HepG2 (cell line): ENCODE measurements around the gene FNDC3B. TPM values are rescaled to one million over a fixed set of nuclear protein-coding genes. Genes with fewer than 3 reads are reported as not detected.

Experiments used
- KLF11 ChIP-seq: IDR thresholded peaks from 2 replicates; pipeline ENCODE4 v1.6.1; 2016; ENCODE audit warnings: missing compliant biosample characterization
- MAF1 ChIP-seq: sonication (generic); formaldehyde crosslinking; IDR thresholded peaks from 2 replicates; pipeline ENCODE4 v1.5.0; 2020; ENCODE audit warnings: missing genetic modification reagents, borderline replicate concordance
- MIER2 ChIP-seq: IDR thresholded peaks from 2 replicates; pipeline ENCODE4 v1.6.1; 2016; ENCODE audit warnings: missing biosample characterization, missing genetic modification reagents
- MTA1 ChIP-seq: sonication (generic); formaldehyde crosslinking; IDR thresholded peaks from 2 replicates; pipeline ENCODE4 v1.4.0; 2020; ENCODE audit warnings: missing genetic modification reagents, mild to moderate bottlenecking, borderline replicate concordance
- NBN ChIP-seq: fragments of 450-650 bp; conservative IDR thresholded peaks from 2 replicates; pipeline ENCODE4 v1.6.1; 2017
- NCOA2 ChIP-seq: sonication (generic); formaldehyde crosslinking; IDR thresholded peaks from 2 replicates; pipeline ENCODE4 v1.8.0; 2022; ENCODE audit warnings: inconsistent platforms
- RAD21 ChIP-seq: fragments of 450-650 bp; formaldehyde crosslinking; IDR thresholded peaks from 2 replicates; pipeline ENCODE4 v1.5.0; 2020; ENCODE audit warnings: mild to moderate bottlenecking
- RFXANK ChIP-seq: IDR thresholded peaks from 2 replicates; pipeline ENCODE4 v1.6.1; 2016
- RXRA ChIP-seq: sonication (generic); formaldehyde crosslinking; IDR thresholded peaks from 2 replicates; pipeline ENCODE4 v1.5.1; 2020; ENCODE audit warnings: missing genetic modification reagents
- SRY ChIP-seq: sonication (generic); formaldehyde crosslinking; IDR thresholded peaks from 2 replicates; pipeline ENCODE4 v1.8.0; 2022; ENCODE audit warnings: mild to moderate bottlenecking, missing genetic modification reagents
- ZNF143 ChIP-seq: sonication (generic); formaldehyde crosslinking; IDR thresholded peaks from 2 replicates; pipeline ENCODE4 v1.4.0; 2020; ENCODE audit warnings: missing genetic modification reagents
- polyA plus RNA-seq, 8 experiments: library from polyadenylated mRNA; depleted of rRNA in 3 of 8; stranded (reverse) in 7 of 8; unstranded in 1 of 8; fragments of >200 nt; fragmentation: Illumina TruSeq in 4 of 8; extraction: Trizol in 4 of 8; gene quantifications; 2 replicates each; pipeline versions ENCODE4 v1.2.1 to v1.2.3, GENCODE V29; 2011 to 2016; ENCODE audit warnings: low read depth in 4 of 8, missing spikeins in 1 of 8, mixed read lengths in 1 of 8; ENCODE audit not compliant: insufficient read depth in 1 of 8
- total RNA-seq, 5 experiments: library from RNA; depleted of rRNA; stranded (reverse); fragments of >200 nt; fragmentation: Illumina TruSeq; extraction: Trizol; gene quantifications; 2 replicates each; pipeline ENCODE4 v1.2.3, GENCODE V29; 2016; ENCODE audit warnings: low read depth in 1 of 5
- TF ChIP-seq, protein P1 (sequence below): sonication (generic); formaldehyde crosslinking; IDR thresholded peaks from 2 replicates; pipeline ENCODE4 v1.4.0; 2020; ENCODE audit warnings: mild to moderate bottlenecking, missing genetic modification reagents
- TF ChIP-seq, protein P2 (sequence below): sonication (generic); formaldehyde crosslinking; IDR thresholded peaks from 2 replicates; pipeline ENCODE4 v1.4.0; 2020; ENCODE audit warnings: mild to moderate bottlenecking, missing genetic modification reagents, borderline replicate concordance
- TF ChIP-seq, protein P3 (sequence below): sonication (generic); formaldehyde crosslinking; IDR thresholded peaks from 2 replicates; pipeline ENCODE4 v1.4.0; 2020; ENCODE audit warnings: low read depth, mild to moderate bottlenecking, missing genetic modification reagents
- TF ChIP-seq, protein P4 (sequence below): IDR thresholded peaks from 2 replicates; pipeline ENCODE4 v1.6.1; 2016
- TF ChIP-seq, protein P5 (sequence below), 2 experiments: sonication (generic) in 1 of 2; formaldehyde crosslinking in 1 of 2; IDR thresholded peaks; 2 replicates each; pipeline versions ENCODE4 v1.4.0 to v1.6.1; 2018 to 2020; ENCODE audit warnings: missing genetic modification reagents in 2 of 2, borderline replicate concordance in 1 of 2, low read depth in 1 of 2, mild to moderate bottlenecking in 1 of 2, missing biosample characterization in 1 of 2
- TF ChIP-seq, protein P6 (sequence below): sonication (generic); formaldehyde crosslinking; IDR thresholded peaks from 2 replicates; pipeline ENCODE4 v1.8.0; 2022; ENCODE audit warnings: mild to moderate bottlenecking, missing genetic modification reagents

FNDC3B gene
- total and polyA plus RNA-seq, 2 of the 13 experiments (the other 11 are each of a cell fraction or from before 2014, with no cell fraction given) = 74.8 to 103 TPM

DNA sequence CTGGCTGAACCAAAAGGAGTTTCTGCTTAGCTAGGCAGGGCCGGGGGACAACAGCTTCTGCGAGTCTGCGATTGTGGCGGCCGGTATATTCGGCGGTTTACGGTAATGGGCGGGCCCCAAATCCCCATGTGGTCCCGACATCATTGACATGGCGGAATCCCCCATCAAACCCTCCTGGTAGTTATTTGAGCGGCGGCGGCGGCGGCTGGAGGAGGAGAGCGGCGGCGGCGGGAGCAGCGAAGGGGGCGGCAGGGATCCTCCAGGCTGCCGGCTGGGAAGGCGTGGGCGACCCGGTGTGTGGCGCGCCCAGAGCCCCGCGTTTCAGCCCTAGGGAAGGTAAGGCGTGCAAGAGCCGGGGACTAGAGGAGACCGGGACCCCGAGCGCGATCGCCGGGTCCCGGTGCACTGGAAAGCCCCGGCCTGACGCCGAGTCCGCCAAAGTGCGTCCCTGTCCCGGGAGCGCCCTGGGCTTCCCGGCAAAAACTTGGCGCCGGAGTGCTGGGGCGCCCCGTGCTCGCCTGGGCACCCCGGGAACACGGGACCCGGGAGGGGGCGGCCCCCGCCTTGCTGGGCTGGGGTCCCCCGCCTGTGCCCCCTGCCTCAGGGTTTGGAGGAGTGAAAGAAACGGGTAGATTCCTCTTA is at the start of gene FNDC3B (continued):
- TF ChIP-seq, protein P1, sequence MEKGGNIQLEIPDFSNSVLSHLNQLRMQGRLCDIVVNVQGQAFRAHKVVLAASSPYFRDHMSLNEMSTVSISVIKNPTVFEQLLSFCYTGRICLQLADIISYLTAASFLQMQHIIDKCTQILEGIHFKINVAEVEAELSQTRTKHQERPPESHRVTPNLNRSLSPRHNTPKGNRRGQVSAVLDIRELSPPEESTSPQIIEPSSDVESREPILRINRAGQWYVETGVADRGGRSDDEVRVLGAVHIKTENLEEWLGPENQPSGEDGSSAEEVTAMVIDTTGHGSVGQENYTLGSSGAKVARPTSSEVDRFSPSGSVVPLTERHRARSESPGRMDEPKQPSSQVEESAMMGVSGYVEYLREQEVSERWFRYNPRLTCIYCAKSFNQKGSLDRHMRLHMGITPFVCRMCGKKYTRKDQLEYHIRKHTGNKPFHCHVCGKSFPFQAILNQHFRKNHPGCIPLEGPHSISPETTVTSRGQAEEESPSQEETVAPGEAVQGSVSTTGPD = no peak
- no peak for TF ChIP-seq MIER2 (CRISPR knock-in tag)
- peak; percentile 91 for TF ChIP-seq KLF11 (CRISPR knock-in tag)
- no peak for TF ChIP-seq NBN
- TF ChIP-seq, protein P2, sequence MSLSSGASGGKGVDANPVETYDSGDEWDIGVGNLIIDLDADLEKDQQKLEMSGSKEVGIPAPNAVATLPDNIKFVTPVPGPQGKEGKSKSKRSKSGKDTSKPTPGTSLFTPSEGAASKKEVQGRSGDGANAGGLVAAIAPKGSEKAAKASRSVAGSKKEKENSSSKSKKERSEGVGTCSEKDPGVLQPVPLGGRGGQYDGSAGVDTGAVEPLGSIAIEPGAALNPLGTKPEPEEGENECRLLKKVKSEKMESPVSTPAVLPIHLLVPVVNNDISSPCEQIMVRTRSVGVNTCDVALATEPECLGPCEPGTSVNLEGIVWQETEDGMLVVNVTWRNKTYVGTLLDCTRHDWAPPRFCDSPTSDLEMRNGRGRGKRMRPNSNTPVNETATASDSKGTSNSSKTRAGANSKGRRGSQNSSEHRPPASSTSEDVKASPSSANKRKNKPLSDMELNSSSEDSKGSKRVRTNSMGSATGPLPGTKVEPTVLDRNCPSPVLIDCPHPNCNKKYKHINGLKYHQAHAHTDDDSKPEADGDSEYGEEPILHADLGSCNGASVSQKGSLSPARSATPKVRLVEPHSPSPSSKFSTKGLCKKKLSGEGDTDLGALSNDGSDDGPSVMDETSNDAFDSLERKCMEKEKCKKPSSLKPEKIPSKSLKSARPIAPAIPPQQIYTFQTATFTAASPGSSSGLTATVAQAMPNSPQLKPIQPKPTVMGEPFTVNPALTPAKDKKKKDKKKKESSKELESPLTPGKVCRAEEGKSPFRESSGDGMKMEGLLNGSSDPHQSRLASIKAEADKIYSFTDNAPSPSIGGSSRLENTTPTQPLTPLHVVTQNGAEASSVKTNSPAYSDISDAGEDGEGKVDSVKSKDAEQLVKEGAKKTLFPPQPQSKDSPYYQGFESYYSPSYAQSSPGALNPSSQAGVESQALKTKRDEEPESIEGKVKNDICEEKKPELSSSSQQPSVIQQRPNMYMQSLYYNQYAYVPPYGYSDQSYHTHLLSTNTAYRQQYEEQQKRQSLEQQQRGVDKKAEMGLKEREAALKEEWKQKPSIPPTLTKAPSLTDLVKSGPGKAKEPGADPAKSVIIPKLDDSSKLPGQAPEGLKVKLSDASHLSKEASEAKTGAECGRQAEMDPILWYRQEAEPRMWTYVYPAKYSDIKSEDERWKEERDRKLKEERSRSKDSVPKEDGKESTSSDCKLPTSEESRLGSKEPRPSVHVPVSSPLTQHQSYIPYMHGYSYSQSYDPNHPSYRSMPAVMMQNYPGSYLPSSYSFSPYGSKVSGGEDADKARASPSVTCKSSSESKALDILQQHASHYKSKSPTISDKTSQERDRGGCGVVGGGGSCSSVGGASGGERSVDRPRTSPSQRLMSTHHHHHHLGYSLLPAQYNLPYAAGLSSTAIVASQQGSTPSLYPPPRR (CRISPR knock-in tag) = 0 out of 2 replicates have a peak, but pooled peaks have one; percentile 31
- TF ChIP-seq RFXANK = 0 out of 2 replicates have a peak, but pooled peaks have one; percentile 22
- TF ChIP-seq, protein P3, sequence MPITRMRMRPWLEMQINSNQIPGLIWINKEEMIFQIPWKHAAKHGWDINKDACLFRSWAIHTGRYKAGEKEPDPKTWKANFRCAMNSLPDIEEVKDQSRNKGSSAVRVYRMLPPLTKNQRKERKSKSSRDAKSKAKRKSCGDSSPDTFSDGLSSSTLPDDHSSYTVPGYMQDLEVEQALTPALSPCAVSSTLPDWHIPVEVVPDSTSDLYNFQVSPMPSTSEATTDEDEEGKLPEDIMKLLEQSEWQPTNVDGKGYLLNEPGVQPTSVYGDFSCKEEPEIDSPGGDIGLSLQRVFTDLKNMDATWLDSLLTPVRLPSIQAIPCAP (CRISPR knock-in tag) = no peak
- TF ChIP-seq SRY = no peak; the same call in 1 of the 2 replicates
- no peak for TF ChIP-seq MTA1
- TF ChIP-seq, protein P4, sequence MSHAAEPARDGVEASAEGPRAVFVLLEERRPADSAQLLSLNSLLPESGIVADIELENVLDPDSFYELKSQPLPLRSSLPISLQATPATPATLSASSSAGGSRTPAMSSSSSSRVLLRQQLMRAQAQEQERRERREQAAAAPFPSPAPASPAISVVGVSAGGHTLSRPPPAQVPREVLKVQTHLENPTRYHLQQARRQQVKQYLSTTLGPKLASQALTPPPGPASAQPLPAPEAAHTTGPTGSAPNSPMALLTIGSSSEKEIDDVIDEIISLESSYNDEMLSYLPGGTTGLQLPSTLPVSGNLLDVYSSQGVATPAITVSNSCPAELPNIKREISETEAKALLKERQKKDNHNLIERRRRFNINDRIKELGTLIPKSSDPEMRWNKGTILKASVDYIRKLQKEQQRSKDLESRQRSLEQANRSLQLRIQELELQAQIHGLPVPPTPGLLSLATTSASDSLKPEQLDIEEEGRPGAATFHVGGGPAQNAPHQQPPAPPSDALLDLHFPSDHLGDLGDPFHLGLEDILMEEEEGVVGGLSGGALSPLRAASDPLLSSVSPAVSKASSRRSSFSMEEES (CRISPR knock-in tag) = no peak
- TF ChIP-seq ZNF143 (CRISPR knock-in tag) = peak; percentile 65; the same call in 1 of the 2 replicates
- peak; percentile 12; the same call in 1 of the 2 replicates for TF ChIP-seq RXRA
- TF ChIP-seq, protein P5, sequence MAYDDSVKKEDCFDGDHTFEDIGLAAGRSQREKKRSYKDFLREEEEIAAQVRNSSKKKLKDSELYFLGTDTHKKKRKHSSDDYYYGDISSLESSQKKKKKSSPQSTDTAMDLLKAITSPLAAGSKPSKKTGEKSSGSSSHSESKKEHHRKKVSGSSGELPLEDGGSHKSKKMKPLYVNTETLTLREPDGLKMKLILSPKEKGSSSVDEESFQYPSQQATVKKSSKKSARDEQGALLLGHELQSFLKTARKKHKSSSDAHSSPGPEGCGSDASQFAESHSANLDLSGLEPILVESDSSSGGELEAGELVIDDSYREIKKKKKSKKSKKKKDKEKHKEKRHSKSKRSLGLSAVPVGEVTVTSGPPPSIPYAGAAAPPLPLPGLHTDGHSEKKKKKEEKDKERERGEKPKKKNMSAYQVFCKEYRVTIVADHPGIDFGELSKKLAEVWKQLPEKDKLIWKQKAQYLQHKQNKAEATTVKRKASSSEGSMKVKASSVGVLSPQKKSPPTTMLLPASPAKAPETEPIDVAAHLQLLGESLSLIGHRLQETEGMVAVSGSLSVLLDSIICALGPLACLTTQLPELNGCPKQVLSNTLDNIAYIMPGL (CRISPR knock-in tag; IDR thresholded peaks at IDR 0.05; ENCODE audit: borderline replicate concordance in 1 of 2, low read depth in 1 of 2) = peak; percentile 41 to 63; a peak in 2 of 4 replicates
- TF ChIP-seq, protein P6, sequence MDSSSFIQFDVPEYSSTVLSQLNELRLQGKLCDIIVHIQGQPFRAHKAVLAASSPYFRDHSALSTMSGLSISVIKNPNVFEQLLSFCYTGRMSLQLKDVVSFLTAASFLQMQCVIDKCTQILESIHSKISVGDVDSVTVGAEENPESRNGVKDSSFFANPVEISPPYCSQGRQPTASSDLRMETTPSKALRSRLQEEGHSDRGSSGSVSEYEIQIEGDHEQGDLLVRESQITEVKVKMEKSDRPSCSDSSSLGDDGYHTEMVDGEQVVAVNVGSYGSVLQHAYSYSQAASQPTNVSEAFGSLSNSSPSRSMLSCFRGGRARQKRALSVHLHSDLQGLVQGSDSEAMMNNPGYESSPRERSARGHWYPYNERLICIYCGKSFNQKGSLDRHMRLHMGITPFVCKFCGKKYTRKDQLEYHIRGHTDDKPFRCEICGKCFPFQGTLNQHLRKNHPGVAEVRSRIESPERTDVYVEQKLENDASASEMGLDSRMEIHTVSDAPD = no peak; the same call in 1 of the 2 replicates
- no peak; the same call in 1 of the 2 replicates for TF ChIP-seq NCOA2
- peak; percentile 37; the same call in 1 of the 2 replicates for TF ChIP-seq RAD21 (CRISPR knock-in tag)
- no peak; the same call in 1 of the 2 replicates for TF ChIP-seq MAF1 (CRISPR knock-in tag)
